Activated CD4-positive, CD25-positive, alpha-beta regulatory T cell treated with anti-CD3 and anti-CD28 coated beads, Interleukin-2, amount 50 U/mL, for 24 hours (primary cell): ENCODE results near the gene SH3RF1.
A peak's percentile ranks its signal among the peaks of the same experiment; 100 is the strongest.

Experiments
- ATAC-seq, 2 donors: fragments of 150-1000 bp; cut with Tn5 transposase; one replicate each; pipeline ENCODE4 v1.10.0; 2021; ENCODE audit warnings: mild to moderate bottlenecking in 1 of 2, moderate library complexity in 1 of 2

SH3RF1 gene

DNA sequence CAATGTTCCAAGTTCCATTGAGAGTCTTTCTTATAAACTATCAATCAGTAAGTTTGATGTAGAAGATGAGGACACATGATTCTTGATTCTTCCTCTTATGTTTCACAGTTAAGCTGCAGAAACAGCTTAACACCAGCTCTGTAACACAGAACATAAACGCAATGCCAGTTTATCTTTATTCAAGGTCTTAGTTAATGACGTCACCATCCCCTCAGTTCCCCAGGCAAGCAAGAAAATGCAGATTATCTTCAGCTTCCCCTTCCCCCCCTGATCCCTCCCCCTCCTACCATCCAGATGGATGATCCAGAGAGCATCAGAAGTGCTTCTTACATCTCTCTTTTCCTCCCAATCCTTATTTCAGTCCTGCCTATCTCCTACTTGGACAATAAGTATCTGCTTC lies 4.4 kb upstream of the SH3RF1 start:
- ATAC-seq: no peak

DNA sequence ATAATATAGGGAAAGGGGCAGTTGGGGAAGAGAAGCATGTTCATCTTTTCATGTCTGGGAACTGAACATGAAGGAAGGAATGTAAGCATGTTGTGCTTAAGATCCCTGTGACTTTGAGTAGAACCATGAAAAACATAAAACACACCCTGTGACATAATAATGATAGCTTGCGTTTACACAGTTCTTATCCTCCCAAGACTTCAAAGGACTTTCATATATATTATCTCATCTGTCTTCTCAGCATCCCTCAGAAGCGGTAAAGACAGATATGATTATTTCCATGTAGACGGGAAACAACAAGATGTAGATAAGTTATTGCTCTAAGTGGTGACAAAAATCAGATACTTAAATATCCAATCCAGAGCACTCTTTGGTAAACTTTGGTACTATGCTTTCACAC lies 3.3 kb upstream of the SH3RF1 start:
- no peak for ATAC-seq

DNA sequence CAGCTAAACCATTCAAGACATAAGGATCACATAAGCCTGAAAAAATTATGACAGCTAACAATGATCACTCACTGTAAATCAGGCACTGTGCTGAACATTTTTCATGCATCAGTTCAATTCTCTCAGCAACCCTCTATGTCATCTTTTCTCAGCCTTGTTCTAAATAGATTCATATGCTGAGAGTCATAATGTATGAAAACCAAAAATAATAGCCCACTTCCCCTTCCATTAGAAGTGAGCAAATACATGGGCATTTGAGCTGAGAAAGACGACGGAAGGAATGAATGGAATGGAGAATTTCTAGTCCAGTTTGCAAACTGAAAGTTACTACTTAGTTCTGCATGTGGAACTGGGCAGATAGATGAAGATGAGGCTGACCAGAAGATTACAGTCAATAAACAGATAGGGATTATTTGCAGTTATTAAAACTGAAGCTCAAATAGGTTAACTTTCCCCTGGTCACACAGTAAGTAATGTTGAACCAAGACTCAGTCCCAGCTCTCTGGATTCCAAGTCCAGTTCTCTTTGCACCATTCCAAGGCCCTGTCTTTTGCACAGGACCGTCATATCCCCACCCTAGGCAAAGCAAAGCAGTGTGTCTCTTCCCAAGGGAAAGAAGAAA lies 1.6 kb upstream of the SH3RF1 start:
- ATAC-seq: no peak

DNA sequence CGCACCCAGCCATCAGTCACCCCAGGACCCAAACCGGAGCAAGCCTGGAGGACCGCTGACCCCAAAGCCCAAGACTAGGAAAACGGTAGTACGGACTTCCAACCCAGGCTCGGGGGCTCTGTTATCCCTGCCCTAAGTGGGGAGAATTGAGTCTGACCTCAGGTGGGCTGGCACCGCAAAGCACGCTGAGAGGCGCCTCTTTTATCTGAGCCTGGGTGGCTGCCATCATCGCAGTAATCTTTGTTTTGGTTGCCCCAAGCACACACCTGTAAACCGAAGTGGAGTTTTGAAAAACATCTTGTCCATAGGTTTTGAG lies 894 bp upstream of the SH3RF1 start:
- ATAC-seq: no peak

GRCh38 chr4:169269916-169270809 lies 593 bp downstream of the SH3RF1 start:
- peak; percentile 22 to 39 for ATAC-seq

DNA sequence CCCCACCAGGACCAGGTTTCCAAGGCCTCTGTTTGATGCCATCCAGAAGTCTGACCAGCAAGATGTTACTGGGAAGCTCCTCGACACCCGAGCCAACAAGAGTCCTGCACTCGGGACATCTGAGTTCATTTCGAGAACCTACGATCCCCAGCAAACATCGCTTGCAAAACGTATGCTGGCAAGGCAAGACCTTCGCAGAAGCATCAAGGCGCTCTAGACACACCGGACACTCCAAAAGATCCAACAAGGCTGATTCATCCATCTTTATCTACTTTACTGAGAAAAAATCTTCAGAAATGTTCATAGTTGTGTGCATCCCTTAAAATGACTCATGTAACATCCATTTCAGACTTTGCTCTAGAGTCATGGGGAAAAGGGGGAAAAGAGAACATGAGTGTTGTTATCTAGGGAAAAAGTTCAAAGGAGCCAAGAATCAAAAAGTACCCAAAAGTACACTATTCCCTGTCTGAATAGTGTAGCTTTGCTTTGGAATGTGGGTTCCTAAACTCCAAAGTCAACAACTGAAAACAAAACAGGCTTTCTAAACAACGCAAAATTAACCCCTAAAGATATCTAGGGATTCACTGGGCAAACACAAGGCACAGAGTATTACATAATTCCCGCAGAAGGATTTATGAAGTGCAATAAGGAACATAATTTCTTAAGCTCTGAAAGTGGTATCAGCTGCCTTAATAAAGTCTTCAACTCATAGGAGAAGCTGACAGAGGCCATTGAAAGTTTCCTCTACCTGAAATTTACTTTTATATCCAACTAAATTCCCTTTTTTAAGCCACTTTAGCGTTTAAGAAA lies 1.6 kb downstream of the SH3RF1 start:
- ATAC-seq: no peak

- no peak for ATAC-seq
These were observed 3.7 kb downstream of the SH3RF1 start for GRCh38 chr4:169267070-169267469.

- ATAC-seq: no peak
These were observed 4.1 kb downstream of the SH3RF1 start for GRCh38 chr4:169266661-169267060.

GRCh38 chr4:169266081-169266480 lies 4.7 kb downstream of the SH3RF1 start:
- no peak for ATAC-seq

DNA sequence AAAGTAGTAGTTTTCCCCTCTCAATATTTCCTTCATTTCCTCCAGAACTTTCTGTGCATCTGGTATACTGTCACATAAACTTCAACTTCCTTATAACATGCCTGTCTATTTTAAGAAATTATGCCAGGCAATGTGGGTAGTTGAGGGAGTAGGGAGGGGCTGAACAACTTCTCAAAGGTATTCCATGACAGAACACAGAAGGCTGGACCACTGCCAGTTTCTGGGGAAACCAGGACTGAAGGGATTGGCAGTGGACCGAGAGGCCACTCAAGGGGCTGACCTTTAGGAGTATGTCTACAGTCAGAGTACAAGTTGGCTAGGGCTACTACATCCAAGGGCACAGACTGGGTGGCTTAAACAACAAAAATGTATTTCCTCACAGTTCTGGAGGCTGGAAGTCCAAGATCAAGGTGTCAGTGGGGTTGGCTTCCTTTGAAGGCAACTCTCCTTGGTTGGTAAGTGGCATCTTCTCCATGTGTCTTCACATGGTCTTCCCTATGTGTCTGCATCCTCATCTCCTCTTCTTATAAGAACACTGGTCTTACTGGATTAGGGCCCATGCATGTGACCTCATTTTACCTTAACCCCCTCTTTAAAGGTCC lies 6.9 kb downstream of the SH3RF1 start:
- ATAC-seq: no peak

- ATAC-seq: no peak
These were observed 10.4 kb downstream of the SH3RF1 start for GRCh38 chr4:169260217-169260866.

- no peak for ATAC-seq
These were observed 11.5 kb downstream of the SH3RF1 start for GRCh38 chr4:169259271-169259670.

DNA sequence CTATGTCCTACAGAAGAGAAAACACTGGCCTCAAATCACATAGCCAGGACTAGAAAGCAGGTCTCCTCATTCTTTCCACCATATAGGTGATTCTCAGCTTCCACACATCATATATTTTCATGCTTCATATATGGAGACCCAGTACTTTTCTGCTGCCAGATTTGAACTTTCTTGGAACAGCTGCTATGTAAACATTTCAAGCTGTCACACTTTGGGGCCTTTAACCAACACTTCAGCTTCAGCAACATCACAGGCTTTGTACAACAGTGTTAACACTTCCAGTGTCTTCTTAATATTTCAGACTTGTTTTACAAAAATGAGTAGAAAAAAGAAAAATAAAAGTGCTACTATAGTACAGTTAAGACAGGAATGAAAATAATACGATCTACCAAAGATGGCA lies 12.6 kb downstream of the SH3RF1 start:
- ATAC-seq: no peak

- ATAC-seq: no peak
These were observed 13.6 kb downstream of the SH3RF1 start for GRCh38 chr4:169256856-169257761.

DNA sequence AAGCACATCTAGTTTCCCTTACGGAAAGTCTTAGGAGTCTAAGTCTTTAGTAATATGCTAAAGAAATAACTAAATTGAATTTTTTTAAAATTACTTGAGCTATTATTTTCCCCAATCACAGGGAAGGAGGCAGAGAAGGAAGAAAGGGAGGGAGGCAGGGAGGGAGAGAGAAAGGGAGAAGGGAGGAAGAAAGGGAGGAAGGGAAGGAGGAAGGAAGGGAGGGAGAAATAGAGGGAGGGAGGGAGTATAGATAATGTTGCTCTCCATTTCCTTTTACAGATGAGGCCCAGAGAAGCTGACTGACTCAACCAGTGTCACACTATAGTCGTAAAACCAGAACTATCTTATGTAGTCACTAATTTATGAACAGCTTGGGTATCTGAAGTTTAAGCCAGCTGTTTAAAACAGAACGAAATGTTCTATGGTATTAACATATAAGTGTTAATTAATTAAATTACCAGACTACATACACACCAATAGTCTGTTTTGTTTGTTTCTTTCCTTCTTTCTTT lies 14.6 kb downstream of the SH3RF1 start:
- ATAC-seq: no peak

DNA sequence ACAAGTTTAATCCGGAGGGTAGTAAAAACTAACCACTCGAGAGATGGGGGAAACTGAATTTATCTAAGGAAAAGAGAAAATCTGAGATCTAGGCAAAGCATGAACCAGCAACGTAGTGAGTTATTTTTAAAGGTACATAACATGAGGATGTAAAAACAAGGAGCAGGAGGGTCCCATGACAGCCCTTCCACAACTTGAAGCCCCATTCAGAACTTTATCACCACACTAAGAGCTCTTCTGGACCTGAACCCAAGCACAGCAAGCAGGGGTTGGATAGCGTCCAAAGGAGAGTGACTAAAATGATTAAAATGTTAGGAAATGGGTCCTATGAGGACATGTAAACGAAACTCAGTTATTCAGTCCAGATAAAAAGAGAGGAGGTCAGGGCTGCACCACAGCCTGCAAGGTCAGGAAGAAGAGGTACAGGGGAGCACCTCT lies 16.2 kb downstream of the SH3RF1 start:
- ATAC-seq: no peak

DNA sequence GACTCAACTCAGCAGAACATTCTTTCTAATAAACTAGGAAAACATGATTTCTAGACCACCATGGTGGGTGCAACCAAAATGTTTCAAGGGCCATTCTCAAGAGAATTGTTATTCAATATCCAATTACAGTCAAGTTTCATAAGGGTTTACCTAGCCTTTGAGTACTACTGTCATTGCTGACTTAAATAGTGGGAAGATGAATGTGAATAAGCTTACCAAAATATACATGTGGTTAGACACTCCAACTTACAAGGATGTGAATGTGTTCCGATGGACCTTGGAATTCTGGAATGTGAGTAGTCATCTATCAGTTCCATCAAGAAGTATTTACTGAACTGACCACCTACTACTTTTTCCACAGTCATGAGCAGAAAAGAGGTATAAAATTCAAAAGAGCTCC lies 16.9 kb downstream of the SH3RF1 start:
- ATAC-seq: no peak

DNA sequence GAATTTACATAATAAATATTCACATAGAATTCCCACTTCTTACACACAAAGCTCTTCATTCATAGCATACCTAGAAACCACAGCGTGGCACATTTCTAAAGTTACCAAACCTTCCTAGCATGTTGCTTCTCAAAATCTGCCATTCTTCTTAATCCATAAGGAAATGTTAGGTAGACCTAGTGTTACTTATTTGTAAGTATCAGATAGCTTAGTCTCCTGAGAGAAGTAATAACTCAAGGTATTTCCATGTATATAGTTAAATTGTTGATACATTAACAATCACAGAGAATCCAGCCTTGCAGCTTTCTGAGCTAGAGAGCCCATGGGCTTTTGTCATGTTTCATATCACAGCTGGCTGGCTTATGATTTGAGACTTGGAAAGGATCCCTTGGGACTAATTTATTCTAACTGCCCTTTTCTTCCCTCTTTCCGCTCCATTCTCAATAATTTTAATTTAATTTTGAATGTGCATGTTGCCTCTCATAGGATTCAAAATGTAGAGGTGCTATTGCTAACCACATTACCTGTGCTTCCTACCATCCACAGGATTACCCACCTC lies 17.6 kb downstream of the SH3RF1 start:
- ATAC-seq: no peak

GRCh38 chr4:169252339-169253112 lies 18.2 kb downstream of the SH3RF1 start:
- ATAC-seq: no peak
